OCI-M2 (cell line): Measurements from ENCODE around the gene ARVCF.

Source experiments
- DNase-seq: peaks from one replicate; lab custom pipeline; 2025; ENCODE audit not compliant: unreplicated experiment; lab: John Stamatoyannopoulos, UW

The ARVCF gene

DNA sequence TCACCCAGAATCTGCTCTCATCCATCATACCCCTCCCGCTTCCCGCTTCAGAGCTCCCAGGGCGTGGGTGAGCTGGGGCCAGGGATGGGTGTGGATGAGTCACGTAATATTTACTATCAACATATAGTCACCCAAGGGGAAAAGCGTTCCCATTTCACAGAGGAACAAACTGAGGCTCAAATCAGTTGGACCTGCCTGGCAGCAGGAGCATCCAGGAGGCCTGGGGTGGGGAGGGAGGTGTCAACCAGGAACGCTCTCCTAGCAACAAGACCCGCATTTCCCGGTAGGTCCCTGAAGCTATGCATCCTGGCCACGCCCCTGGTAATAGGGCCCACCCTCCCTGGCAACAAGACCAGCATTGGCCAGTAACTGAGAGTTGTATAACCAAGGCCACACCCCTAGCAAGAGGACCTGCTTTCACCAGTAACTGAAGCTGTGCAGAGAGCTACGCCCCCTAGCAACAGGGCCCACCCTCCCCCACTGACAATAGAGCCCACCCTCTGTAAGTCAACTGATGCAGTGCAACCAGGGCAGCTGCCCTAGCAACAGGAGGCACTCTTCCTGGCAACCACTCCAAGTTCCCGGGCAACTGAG lies 42.3 kb downstream of the ARVCF start:
- DNase-seq, result no peak

DNA sequence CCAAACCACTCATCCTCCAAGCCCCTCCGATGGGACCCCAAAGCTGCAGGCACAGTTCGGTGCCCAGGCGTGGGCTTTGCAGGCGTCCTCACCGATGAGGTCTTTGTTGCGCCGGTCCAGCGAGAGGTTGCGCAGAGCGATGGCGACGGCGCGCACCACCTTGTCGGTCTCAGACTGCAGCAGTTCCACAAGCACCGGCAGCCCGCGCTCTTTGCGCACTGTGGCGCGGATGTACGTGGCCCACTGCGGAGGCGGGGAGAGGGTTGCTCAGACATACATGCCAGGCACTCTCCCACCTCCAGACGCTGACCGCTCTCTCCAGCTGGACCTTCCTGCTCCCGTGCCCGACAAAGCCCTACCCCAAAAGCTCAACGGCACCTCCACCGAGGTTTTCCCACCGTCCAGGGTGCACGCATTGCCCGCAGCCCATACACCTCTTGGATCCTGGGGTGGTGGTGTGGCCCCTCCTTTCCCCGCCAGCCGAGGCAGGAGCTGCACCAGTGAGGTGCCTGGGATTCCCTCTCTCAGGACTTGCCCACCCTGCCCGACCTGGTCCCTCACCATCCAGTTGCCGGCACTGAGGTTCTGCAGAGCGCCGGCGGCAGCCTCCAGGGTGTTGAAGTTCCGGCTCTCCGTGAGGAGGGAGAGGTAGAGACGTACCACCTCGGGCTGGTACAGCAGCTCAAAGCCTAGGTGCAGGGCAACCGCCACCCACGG lies 42.9 kb downstream of the ARVCF start:
- no peak for DNase-seq

DNA sequence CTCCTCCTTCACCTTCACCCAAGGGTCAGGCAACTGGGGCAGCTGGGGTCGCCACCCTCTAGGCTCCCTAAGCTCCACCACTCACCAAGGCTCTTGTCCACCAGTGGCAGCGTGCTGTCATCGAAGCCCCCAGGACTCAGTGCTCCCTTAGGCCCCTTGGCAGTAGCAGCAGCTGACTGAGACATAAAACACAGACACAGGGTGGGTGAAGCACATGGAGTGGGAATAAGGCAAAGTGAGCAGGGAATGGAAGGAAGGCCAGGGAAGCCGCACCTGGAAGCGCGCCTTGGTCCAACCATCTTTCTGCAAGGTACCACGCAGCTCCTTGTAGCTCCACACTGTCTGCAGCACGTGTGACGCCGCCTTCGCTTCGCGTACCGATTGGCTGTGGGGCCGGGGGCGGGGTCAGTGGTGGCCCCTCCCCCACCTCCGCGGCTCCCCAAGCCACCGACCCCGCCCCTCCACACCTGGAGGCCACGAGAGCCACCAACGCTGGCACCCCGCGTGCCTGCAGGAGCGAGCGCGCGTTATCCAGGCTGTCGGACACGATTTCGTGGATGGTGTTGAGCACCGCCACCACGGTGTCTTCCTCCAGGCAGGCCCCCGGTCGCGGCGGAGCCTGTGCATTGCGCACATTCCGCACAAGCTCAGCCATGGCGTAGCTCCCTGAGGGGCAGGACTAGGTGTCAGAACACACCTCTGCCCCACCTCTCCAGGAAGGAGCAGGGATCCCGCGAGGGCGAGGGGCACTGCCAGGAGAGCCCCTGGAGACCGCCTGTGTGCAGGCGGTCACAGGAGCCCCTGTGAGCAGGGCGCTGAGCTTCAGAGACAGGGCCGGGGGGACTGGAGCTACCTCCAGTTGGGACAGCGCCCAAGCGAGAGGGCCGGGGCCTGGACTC lies 43.7 kb downstream of the ARVCF start:
- no peak for DNase-seq

DNA sequence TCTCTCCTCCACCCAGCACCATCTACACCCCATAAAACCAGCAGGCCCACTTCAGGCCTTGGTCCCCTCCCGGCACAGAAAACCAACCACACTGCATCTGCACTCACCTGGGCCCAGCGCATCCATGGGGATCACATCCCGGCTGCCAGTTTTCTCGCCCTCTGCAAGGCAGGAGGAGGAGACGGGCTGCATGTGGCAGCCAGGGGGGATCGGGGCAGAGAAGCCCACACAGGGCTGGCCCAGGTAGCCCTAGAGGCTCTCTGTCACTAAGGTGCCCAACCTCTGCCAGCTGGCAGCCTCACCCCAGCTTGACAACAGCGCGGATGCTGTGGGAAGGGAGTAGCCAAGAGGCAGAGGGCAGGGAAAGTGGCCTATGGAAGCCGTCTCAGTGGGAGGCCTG lies 44.4 kb downstream of the ARVCF start:
- DNase-seq, result no peak

DNA sequence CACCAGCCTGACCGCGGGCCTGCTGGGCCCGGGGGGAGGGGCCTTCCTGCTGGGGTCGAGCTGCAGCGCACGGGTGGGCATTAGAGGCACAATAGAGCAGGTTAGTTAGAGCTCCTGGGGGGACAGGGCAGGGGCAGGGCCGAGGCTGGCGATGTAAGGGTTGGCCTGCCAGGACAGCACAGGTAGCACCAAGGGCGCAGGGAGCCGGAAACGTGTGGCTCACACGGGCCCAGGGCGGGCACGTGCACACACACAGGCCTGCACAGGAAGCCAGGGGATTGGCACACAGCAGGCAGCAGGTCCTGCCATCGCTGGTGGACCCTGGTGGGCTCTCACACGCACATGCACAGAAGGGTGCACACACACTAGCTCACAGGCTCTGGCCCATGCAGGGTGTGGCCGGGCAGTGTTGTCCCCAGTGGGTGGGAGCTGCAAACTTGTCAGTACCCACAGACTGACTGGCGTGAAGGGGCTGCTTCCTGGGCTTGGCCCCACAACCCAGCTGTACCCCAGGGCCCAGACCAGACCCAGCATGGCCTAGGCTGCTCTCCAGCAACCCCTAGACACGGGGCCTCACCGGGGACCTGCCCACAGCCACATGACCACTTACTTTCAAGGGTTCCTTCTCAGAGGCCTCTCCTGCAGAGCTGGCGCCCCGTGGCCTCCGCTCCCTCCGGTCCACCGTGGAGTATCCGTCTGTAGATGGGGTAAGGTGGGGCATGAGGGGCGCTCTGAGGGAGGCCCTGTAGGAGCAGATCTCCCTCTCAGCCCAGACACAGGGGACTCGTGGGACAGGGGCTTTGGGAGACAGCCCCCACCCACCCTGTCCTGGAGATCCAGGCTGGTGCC lies 45.1 kb downstream of the ARVCF start:
- DNase-seq, result no peak

DNA sequence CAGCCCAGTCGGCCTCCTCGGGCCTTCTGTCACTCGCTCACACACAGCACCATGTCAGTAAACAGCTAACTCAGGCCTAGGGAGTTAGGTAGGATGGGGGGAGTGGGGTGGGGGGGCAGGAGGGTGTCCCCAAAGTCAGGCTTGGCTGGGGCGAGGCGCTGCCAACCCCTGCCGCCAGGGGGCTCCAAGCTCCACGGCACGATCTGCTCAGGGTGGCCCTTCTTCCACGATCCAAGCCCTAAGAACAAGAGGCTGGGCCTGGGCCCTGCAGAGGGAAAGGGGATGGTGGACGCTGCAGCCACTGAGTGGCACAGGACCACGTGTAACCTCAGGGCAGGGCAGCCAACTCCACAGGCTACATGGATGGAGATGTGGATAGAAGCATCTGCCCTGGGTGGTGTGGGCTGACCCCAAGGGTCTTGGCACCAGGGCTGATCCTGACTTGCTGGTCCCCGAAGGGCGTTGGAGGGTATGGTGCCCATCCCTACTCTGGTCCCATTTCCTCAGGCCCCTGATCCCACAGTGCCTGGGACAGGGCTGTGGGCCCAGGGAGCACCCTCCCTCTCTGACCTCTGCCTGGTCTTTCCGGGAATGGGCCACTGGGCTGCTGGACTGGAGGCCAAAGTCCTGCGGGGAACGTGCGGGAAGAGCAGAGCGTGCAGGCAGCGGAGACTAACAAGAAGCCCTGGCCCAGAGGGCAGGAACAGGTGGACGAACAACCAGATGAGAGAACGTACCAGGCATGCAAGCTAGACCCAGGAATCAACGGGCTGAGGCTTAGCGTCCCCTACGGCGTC lies 45.9 kb downstream of the ARVCF start:
- DNase-seq, result no peak

DNA sequence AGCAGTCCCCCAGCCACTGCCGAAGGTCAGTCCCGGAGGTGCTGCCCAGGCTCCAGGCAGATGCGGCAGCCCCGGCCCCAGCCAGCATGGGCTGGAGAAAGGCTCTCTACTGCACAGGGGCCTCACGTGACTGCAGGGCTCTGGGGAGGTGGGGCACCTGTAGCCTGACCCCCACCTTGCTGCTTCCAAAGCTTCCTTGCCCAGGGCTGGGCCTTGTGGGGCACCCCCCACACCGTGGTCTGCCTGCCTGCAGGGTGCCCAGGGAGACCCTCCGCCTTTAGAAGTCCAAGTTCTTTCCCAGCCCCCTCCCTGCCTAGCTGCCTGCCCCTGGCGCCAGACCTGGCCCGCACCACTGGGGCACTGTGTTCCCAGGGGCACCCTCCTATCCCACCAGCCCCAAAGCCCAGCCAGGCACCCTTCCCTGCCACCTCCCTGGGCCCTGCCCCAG lies 46.6 kb downstream of the ARVCF start:
- no peak for DNase-seq

DNA sequence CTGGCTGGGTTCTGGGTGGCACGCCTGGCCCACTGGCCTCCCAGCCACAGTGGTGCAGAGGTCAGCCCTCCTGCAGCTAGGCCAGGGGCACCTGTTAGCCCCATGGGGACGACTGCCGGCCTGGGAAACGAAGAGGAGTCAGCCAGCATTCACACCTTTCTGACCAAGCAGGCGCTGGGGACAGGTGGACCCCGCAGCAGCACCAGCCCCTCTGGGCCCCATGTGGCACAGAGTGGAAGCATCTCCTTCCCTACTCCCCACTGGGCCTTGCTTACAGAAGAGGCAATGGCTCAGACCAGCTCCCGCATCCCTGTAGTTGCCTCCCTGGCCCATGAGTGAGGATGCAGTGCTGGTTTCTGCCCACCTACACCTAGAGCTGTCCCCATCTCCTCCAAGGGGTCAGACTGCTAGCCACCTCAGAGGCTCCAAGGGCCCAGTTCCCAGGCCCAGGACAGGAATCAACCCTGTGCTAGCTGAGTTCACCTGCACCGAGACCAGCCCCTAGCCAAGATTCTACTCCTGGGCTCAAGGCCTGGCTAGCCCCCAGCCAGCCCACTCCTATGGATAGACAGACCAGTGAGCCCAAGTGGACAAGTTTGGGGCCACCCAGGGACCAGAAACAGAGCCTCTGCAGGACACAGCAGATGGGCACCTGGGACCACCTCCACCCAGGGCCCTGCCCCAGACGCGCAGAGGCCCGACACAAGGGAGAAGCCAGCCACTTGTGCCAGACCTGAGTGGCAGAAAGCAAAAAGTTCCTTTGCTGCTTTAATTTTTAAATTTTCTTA lies 47.3 kb downstream of the ARVCF start:
- no peak for DNase-seq

DNA sequence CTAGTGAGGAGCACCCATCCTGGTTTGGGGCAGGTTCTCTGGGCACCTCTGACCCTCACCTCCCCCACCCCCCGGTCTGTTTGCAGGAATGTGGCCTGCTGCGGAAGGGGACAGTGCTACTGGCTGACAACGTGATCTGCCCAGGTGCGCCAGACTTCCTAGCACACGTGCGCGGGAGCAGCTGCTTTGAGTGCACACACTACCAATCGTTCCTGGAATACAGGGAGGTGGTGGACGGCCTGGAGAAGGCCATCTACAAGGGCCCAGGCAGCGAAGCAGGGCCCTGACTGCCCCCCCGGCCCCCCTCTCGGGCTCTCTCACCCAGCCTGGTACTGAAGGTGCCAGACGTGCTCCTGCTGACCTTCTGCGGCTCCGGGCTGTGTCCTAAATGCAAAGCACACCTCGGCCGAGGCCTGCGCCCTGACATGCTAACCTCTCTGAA lies 48.2 kb downstream of the ARVCF start:
- DNase-seq, result no peak

DNA sequence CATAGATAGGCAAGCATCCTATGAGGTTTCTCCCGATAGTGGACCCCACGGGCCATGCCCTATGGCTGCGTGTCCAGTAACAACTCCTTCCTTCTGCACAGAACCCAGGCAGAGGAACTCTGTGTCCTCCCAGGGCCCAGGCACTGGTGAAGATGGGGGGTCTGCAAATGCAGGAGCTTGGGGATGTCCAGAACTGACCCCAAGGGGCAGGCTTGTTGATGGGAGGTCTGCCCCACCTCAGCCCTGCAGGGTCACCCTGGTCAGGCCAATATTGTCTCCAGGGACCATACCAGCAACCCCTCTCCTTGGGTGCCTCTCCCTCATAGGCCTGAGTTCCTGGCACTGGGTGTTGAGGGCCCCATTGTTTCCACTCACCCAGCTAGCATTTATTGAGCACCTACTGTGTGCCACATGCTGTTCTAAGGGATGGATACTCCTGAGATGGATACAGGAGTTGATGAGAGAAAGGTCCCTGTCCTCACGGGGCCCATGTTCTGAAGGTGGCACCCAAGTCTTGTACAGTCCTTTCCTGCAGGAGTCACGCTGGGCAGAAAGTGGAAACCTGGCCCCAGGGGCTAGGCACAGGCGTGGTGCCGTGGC lies 48.7 kb downstream of the ARVCF start:
- DNase-seq, result no peak

DNA sequence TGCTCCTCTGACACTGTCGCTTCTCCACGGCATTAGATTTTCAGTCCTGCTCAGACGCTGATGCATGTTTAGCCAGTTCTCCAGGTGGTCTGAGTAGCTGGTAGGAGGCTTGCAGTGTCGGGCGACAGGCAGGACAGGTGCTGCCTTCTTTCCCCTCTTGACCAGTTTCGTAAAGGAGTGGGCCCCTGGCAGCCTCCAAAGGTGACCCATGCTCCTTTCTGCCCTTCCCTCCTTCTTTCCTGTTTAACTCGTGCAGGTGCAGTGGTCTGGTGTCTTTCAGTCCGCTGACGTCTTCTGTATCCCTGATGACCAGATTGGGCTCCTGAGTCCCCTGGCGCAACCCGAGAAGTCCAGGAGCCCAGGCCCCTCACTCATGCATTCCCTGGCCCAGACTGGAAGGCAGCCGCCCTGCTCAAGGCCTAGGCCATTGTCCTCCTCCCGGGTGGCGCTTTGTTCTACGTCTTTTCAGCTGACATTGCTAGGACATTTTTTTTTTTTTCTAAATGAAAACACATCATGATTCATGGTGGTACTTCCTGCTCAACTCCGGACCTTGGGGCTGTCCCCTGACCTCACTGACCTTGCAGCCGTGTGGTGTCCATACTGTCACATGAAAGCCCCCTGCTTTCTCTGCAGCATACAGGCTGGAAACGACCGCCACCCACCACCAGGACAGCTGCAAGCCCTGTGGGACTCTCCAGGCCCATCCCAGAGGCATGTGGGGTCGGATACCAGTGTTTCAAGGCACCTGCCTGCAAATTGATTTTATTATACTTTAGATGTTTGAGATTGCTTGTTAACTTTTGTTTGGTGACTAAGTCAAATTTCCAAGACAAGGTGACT lies 49.5 kb downstream of the ARVCF start:
- no peak for DNase-seq

DNA sequence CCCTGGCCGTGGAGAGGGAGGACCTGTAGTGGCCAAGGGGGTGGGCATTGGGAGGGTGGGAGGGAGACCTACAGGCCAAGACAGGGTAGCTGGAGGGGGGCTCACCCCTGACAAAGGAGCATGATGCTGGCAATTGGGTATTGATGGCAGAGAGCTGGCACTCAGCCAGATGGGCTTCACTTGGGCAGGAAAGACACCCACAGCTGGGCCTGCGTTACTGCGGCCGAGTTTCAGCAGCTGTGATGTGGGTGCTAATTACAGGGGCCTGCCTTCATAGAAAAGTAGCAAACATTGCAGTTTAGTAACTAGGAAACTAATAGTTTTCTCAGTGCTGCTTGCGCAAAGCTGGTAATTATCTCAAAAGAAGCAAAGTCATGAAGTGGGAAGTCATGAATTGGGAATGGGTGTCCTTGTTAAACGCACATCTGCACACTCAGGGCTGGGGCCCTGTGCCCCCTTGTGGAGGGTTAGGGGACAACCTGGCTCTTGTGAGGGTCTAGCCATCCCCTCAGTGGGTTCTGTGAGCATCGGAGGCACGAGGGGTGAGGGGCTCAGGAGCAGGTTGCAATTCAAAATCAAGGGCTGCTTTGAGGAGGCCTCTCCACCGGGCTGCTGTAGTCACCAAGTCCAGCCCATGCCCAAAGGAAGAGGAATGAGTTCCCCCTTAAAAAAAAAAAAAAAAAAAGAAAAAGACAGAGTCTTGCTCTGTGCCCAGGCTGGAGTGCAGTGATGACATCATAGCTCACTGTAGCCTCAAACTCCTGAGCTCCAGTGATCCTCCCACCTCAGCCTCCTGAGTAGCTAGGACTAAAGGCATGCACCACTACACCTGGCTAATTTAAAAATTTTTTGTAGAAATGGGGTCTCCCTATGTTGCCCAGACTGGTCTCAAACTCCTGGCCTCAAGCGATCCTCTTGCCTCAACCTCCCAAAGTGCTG lies 50.6 kb downstream of the ARVCF start:
- DNase-seq, result no peak

DNA sequence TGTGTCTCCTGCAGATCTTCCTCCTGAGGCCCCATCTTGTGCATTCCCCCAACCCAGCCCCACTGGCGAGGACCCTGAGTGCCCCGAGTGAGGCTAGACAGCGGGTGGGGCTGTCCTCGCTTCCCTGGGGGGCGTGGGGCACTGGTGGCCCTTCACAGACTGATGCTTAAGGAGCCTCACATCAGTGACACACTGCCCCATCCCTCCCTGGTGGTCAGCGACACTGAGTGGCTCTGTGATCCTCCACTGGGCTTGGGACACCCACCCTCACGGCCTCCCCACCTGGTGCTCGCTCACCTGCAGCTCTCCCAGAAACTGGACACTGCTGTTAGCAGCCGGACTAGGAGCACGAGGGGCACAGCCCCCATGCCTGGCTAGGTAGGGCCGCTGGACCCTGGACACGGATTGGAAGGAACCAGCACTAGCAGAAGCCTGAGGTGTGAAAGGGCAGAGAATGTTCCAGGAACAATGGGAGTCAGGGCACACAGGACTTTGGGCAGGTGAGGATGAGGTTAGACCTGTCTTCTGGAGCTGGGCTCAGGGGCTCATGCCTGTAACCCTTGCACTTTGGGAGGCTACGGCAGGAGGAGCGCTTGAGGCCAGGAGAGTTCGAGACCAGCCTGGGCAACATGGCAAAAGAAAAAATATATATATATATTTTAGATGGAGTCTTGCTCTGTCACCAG lies 51.8 kb downstream of the ARVCF start:
- no peak for DNase-seq

DNA sequence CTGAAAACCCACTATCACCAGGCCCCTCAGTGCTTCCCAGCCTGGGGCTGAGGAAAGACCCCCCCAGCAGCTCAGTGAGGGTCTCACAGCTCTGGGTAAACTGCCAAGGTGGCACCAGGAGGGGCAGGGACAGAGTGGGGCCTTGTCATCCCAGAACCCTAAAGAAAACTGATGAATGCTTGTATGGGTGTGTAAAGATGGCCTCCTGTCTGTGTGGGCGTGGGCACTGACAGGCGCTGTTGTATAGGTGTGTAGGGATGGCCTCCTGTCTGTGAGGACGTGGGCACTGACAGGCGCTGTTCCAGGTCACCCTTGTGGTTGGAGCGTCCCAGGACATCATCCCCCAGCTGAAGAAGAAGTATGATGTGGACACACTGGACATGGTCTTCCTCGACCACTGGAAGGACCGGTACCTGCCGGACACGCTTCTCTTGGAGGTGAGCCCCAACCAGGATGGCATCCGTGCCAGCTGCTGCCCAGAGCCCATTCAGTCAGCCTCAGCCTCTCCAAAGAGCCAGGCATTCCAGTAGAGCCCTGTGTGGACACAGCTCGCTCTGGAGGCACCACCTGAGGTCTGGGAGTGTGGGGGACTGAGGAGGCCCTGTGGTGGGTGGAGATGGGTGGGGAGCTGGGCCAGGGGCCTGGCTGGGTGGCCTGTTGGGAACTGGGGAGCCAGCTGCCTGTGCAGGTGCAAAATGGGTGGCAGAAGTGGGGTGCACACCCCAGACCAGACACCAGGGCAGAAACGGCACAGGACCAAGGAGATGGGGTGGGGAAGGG lies 52.6 kb downstream of the ARVCF start:
- DNase-seq, result no peak

DNA sequence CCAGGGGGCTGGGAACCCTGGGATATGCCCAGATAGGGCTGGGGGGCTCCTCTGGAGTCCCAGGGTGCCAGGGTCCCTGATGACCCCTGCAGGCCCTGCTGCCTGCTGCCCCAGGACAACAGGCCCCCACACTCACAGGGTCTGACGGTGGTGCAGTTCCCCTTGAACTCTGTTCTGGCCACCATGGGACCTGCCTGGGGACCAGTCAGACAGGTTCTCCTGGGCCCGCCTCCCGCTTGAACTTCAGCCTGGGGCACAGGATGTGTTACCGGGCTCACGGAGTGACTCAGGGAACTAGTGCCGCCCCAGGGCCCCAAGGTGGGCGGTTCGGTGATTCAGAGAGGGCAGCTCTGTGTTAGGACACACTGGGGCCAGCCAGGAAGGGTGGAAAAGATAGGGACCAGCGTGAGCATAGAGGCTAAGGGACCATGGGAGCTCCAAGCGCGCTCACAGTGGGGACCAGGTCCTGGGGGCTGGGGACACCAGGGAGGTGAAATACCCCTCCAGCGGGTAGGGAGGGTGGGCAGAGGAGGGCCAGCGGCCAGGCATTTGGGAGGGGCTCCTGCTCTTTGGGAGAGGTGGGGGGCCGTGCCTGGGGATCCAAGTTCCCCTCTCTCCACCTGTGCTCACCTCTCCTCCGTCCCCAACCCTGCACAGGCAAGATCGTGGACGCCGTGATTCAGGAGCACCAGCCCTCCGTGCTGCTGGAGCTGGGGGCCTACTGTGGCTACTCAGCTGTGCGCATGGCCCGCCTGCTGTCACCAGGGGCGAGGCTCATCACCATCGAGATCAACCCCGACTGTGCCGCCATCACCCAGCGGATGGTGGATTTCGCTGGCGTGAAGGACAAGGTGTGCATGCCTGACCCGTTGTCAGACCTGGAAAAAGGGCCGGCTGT lies 53.5 kb downstream of the ARVCF start:
- DNase-seq, result no peak
